Measurements from ENCODE around the gene WASF3. TPM values are rescaled to one million over a fixed set of nuclear protein-coding genes. Genes with fewer than 3 reads are reported as not detected.

The WASF3 gene
- total and polyA plus RNA-seq, 2 experiments from 2014 or later, result 17.3 to 34.5 TPM

DNA sequence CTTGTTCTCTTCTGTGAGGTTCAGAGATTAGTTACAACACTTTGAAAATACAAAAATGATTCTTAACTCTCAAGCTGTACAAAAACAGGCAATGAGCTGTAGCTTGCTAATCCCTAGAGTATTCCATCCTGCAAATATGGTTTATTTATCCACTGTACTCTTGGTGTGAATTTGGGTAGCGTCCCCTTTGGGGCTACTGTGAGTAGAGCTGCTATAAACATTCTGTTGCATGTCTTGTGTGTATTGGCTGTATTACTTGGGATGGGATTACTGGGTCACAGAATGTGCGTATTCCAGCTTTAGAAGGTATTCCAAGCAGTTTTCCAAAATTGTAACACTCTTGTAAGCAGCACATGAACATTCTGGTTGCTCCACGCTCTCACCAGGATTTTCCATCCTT, 169.6 kb downstream of the WASF3 start:
- H3K9me3 ChIP-seq (ENCODE audit: low read depth), result no peaks in the 10 kb centered on the region
- no peak overlapping the region for H3K27ac ChIP-seq
- H3K4me3 ChIP-seq, result no peak overlapping the region
- DNase-seq (ENCODE audit: low read depth in 1 of 2, low spot score in 1 of 2), result no peak
- H3K4me1 ChIP-seq (ENCODE audit: low read depth), result no peaks in the 10 kb centered on the region
- TF ChIP-seq, protein P1, sequence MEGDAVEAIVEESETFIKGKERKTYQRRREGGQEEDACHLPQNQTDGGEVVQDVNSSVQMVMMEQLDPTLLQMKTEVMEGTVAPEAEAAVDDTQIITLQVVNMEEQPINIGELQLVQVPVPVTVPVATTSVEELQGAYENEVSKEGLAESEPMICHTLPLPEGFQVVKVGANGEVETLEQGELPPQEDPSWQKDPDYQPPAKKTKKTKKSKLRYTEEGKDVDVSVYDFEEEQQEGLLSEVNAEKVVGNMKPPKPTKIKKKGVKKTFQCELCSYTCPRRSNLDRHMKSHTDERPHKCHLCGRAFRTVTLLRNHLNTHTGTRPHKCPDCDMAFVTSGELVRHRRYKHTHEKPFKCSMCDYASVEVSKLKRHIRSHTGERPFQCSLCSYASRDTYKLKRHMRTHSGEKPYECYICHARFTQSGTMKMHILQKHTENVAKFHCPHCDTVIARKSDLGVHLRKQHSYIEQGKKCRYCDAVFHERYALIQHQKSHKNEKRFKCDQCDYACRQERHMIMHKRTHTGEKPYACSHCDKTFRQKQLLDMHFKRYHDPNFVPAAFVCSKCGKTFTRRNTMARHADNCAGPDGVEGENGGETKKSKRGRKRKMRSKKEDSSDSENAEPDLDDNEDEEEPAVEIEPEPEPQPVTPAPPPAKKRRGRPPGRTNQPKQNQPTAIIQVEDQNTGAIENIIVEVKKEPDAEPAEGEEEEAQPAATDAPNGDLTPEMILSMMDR (IDR thresholded peaks at IDR 0.05; ENCODE audit: low read depth, low read length), result no peak
- no peaks in the 10 kb centered on the region for H3K36me3 ChIP-seq
- H3K27me3 ChIP-seq, result no peaks in the 10 kb centered on the region

DNA sequence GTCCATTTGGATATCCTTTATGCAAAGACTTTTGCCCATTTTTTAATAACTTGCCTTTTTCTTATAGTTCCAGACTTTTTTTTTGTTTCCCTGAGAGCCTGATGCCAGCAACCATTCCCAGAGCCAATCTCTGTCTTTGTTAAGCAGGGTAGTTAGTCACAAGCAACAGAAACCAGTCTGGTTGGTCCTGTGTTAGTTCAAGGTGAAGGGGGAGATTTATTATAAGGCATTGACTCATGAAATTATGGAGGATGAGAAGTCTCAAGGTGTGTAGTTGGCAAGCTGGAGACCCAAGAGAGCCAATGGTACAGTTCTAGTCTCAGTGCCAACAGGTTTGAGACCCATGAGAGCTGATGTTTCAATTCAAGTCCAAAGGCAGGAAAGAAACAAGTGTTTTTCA, 170.2 kb downstream of the WASF3 start:
- TF ChIP-seq, protein P1 (IDR thresholded peaks at IDR 0.05; ENCODE audit: low read depth, low read length), result no peak
- H3K36me3 ChIP-seq, result no peaks in the 10 kb centered on the region
- H3K9me3 ChIP-seq (ENCODE audit: low read depth), result no peaks in the 10 kb centered on the region
- H3K4me3 ChIP-seq, result no peak overlapping the region
- no peaks in the 10 kb centered on the region for H3K27me3 ChIP-seq
- H3K4me1 ChIP-seq (ENCODE audit: low read depth), result no peaks in the 10 kb centered on the region
- H3K27ac ChIP-seq, result no peak overlapping the region
- no peak for DNase-seq (ENCODE audit: low read depth in 1 of 2, low spot score in 1 of 2)

DNA sequence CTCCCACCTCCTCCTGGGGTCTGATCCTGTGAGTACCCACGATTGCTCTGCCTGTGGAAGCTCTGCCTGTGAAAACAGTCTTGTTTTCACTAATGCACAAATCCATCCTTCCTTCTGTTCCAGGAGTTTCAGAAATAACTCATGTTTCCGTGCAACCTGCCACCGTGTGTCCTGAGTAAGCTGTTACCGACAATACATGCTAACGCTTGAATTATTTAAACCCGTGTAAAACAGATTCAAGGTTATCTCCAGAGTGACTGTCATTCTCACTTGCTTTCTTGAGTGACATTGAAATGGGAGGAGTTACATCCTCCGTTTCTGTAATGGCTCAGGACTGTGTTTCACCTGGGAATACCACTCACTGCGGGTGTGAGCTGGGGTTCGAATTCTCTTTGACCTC, 178.2 kb downstream of the WASF3 start:
- Histone ChIP-seq H3K9me3 (ENCODE audit: low read depth) (no peaks in the 10 kb centered on the region), H3K27ac (no peak overlapping the region), H3K27me3 (no peaks in the 10 kb centered on the region), H3K4me3 (no peak overlapping the region), H3K36me3 (no peaks in the 10 kb centered on the region), H3K4me1 (ENCODE audit: low read depth) (no peaks in the 10 kb centered on the region)
- no peak for DNase-seq (ENCODE audit: low read depth in 1 of 2, low spot score in 1 of 2)
- TF ChIP-seq, protein P1 (IDR thresholded peaks at IDR 0.05; ENCODE audit: low read depth, low read length), result no peak

Other genes starting within 250 kb of the WASF3 start
- gene GPR12, start 203.1 kb downstream of the WASF3 start, total RNA-seq, result not detected in 2 replicates
- gene GPR12, start 203.1 kb downstream of the WASF3 start, polyA plus RNA-seq, result not detected in 2 replicates